Fibroblast of the aortic adventitia (primary cell): ENCODE results near the gene ZNF516. TPM values are rescaled to one million over a fixed set of nuclear protein-coding genes. Genes with fewer than 3 reads are reported as not detected.

Experiments used
- DNase-seq: peaks from one replicate; pipeline ENCODE4 v3.0.0-alpha.2; 2010; ENCODE audit warnings: low read depth
- H3K4me3 ChIP-seq: 2 replicates; pipeline ENCODE4 v1.5.1; 2011; ENCODE audit warnings: low read depth, mild to moderate bottlenecking, control low read depth, low read length, moderate library complexity
- total RNA-seq: library from RNA; depleted of rRNA; stranded (reverse); fragments of >200 nt; gene quantifications from 2 replicates; pipeline ENCODE4 v1.2.3, GENCODE V29; 2012; ENCODE audit warnings: low replicate concordance
- TF ChIP-seq, protein P1 (sequence below): IDR thresholded peaks from 2 replicates; pipeline ENCODE4 v1.5.1; 2011; ENCODE audit warnings: mild to moderate bottlenecking, low read length, control low read depth, inconsistent platforms; ENCODE audit not compliant: insufficient read depth

ZNF516 gene
- total RNA-seq, 1 donor: 21.9 TPM

DNA sequence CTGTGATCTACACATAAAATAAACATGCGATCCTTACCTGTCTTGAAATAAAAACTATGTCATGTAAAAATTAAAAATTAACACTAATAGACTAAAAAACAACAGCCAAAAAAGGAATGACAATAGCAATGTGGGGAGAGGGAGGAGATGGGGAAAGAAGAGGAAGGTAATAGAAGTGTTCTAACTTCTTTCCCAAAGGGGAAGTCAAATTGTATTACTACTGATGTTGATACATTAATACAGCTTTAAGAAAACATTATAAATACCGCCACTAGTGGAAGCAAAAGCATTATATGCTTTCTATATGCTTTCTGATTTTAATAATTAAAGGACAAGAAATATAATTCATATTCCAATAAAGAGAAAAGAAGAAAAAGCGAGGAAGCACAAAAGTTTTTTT lies 22.2 kb downstream of the ZNF516 start:
- no peak for DNase-seq
- no peak overlapping the region for H3K4me3 ChIP-seq
- TF ChIP-seq, protein P1, sequence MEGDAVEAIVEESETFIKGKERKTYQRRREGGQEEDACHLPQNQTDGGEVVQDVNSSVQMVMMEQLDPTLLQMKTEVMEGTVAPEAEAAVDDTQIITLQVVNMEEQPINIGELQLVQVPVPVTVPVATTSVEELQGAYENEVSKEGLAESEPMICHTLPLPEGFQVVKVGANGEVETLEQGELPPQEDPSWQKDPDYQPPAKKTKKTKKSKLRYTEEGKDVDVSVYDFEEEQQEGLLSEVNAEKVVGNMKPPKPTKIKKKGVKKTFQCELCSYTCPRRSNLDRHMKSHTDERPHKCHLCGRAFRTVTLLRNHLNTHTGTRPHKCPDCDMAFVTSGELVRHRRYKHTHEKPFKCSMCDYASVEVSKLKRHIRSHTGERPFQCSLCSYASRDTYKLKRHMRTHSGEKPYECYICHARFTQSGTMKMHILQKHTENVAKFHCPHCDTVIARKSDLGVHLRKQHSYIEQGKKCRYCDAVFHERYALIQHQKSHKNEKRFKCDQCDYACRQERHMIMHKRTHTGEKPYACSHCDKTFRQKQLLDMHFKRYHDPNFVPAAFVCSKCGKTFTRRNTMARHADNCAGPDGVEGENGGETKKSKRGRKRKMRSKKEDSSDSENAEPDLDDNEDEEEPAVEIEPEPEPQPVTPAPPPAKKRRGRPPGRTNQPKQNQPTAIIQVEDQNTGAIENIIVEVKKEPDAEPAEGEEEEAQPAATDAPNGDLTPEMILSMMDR: no peak

DNA sequence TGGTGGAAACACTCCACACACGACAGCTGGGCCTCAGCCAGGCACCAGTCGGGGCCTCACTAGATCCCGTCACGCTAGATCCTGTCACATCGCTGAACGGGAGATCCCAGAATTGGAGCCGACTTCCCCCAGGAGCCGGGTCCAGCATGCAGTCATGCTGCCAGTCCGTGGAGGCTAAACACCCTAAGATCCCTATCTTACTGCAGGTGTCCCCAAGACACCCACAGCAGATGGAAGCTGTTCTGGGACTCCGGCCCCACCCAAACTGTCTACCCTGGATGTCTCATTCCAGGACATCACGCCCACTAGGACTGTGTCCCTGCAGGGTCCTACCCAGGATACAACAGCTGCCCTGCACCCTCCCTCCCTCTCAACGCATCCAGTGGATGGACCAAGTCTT lies 23.4 kb downstream of the ZNF516 start:
- H3K4me3 ChIP-seq: no peak overlapping the region

DNA sequence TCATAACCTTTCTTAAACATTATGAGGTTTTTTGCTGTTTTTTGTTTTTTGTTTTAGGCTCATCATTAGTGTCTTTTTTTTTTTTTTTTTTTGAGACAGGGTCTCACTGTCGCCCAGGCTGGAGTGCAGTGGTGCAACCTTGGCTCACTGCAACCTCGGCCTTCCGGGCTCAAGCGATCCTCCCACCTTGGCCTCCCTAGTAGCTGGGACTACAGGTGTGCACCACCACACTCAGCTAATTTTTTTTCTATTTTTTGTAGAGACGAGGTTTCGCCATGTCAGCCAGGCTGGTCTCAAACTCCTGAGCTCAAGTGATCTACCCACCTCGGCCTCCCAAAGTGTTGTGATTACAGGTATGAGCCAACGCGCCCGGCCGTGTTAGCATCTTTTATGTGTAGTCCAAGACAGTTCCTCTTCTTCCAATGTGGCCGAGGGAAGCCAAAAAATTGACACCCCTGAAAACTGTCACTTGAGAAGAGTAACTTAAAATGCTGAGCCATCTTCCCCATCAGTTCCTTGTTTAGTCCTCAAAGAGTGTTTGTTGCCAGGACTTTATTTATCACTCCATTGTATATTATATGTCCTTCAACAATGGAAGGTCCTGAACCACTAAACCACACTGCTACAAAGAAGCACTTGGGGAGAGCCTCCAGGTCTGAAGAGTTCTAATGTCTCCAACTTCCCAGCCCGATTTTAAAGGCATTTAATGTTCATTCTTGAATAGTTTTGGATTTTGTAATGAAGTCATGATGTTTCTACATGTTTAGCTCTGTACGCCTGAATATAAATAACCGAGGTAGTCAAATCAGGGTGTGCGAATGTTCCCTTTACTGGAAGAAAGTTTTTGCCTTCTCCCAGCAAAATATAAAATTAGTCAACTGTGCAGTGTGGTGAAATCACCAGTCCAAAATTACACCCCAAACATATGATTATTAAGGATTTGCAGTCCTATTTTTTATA lies 26.4 kb downstream of the ZNF516 start:
- H3K4me3 ChIP-seq: no peak overlapping the region
- TF ChIP-seq, protein P1: no peak
- no peak for DNase-seq

More for the DNA sequence above, 23.4 kb downstream of the ZNF516 start:
- no peak for DNase-seq
- TF ChIP-seq, protein P1: no peak

DNA sequence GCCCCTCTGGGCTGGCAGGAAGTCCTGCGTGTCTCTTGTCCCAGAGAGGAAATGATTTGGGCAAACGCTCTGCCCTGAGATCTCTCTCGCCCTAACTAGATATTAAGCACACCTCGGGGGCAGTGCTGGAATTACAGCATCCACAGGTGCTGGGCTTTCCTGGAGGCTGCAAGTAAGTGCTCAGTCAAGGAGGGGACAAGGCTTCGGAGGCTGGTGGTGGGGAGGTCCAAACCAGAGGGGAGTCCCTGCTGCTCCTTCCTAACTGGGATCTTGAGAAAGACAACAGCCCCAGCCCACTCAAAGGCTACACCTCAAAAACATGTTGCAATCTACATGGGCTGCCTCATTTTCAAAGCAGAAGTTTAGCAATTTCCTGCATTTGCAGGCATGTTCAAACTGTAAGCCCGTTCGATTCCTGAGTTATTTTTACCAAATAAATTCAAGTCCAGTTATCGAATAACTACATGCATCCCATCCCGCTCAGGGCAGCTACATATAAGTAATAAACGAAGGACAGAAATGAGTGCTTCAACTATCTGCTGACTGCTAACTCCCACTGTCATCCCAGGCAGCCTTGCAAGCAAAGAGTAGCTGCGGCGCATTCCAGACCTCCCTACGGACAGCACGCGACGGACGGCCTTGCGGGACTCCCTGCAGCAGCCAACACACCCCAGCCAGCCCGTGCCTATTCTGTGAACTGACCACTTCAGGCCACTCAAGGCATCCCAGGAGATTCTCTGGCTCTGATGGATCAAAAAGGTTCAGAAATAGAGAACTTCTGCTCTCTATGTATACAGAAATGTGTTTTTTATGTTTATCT lies 27.5 kb downstream of the ZNF516 start:
- TF ChIP-seq, protein P1: no peak
- no peak for DNase-seq
- no peak overlapping the region for H3K4me3 ChIP-seq

DNA sequence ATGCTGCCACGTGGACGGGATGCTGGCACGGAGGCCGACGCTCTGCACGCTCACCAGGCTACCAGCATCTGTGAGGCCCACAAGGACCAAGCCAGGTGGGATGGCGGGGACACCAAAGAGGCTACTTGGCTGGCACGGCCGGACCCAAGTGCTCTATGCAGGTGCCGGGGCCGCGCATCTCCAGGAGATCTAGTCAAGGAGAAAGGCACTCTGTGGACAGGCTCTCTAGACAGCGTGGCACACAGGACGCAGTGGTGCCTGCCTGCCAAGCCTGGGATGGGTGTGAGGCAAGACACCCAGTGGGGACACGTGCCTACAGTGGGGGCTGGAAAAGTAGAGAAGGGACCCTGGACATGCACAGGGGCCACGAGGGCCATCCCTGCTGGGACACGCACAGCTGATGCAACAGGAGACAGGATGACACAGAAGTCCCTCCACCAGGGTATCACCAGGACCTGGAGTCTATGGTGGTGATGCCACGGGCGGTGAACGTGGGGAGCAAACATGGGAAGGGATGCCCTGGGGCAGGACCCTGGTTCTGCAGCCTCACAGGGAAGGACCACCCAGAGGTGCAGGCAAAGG lies 28.5 kb downstream of the ZNF516 start:
- TF ChIP-seq, protein P1: no peak

DNA sequence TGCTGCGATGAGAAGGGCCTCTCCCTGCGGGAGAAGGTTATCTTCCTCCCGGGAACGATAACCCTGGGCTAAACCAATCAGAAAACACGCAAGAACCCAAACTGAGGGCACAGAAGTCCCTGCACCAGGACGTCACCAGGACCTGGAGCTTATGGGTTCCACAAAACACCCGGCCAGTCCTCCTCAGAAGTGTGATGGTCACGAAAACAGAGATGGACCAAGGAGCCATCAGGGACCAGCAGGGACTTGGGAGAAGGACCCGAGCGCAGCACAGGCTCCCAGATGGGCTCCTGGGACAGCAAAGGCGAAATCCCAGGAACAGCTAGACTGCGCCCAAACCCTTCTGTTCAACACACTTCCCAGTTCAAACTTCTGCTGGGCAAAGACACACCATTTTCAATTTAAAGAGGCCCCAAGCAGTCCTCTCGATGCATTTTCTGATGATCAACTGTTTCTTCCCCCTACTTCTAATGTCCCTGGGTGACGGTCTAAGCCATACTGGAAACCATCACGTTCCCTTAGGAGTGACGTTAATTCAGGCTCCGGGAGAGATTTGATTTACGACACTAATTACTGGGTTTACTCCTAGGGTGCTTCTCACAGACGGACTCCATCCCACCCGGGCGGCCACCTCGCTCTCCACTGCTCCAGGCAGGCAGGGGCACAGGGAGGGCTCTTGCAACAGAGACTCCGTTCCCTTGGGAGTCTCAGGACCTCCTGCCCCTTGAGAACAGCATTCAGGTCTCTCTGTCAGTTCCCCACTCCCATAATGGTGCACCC lies 29.2 kb downstream of the ZNF516 start:
- DNase-seq: no peak
- no peak overlapping the region for H3K4me3 ChIP-seq
- TF ChIP-seq, protein P1: no peak

More for the DNA sequence above, 28.5 kb downstream of the ZNF516 start:
- no peak for DNase-seq
- no peak overlapping the region for H3K4me3 ChIP-seq
